NB4 (cell line): ENCODE measurements around the gene LPAR1.

Experiments used
- POLR2A ChIP-seq: IDR thresholded peaks from 2 replicates; pipeline ENCODE4 v1.6.1; 2011; ENCODE audit warnings: mild to moderate bottlenecking; ENCODE audit not compliant: insufficient read length; ENCODE audit errors: extremely low read depth
- TF ChIP-seq, protein P1 (sequence below): IDR thresholded peaks from one replicate; pipeline ENCODE4 v1.5.1; 2012; ENCODE audit warnings: low read depth, low read length

DNA sequence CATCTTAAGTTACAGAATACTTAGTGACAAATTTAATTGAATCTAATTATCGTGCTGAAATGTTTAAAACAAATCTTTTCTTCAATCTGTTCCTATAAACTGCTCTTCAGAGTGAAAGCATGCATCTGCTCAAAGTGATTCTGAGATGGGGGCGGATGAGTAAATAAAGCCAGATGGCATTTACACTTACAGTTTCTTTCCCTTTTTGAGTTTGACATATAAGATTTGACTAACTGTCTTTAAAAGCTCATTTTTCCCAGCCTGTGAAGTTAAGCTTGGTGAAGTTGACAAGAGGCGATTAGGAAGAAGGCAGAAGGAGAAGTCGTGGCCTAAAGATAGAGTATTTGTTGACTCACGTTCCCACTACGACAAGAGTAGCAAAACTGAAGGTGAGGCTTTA, 137.4 kb downstream of the LPAR1 start:
- TF ChIP-seq POLR2A = no peak
- TF ChIP-seq, protein P1, sequence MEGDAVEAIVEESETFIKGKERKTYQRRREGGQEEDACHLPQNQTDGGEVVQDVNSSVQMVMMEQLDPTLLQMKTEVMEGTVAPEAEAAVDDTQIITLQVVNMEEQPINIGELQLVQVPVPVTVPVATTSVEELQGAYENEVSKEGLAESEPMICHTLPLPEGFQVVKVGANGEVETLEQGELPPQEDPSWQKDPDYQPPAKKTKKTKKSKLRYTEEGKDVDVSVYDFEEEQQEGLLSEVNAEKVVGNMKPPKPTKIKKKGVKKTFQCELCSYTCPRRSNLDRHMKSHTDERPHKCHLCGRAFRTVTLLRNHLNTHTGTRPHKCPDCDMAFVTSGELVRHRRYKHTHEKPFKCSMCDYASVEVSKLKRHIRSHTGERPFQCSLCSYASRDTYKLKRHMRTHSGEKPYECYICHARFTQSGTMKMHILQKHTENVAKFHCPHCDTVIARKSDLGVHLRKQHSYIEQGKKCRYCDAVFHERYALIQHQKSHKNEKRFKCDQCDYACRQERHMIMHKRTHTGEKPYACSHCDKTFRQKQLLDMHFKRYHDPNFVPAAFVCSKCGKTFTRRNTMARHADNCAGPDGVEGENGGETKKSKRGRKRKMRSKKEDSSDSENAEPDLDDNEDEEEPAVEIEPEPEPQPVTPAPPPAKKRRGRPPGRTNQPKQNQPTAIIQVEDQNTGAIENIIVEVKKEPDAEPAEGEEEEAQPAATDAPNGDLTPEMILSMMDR = no peak
